H1 (cell line): ENCODE measurements around the gene CTSA. TPM values are rescaled to one million over a fixed set of nuclear protein-coding genes. Genes with fewer than 3 reads are reported as not detected.

Experiments used
- CTCF ChIA-PET: fragments of 300-600 bp; sonication (Branson Sonifier 250); formaldehyde crosslinking; loops from one replicate; lab custom pipeline; 2021; ENCODE audit not compliant: partially characterized antibody; lab: Charles Lee
- POLR2A ChIA-PET: fragments of 300-600 bp; sonication (Branson Sonifier 250); formaldehyde crosslinking; loops from one replicate; lab custom pipeline; 2021; ENCODE audit warnings: inconsistent platforms; ENCODE audit not compliant: partially characterized antibody; lab: Charles Lee
- DNase-seq, 2 experiments: peaks; one replicate each; pipeline versions ENCODE4 v3.0.0 to v3.0.0-alpha.2; 2010 to 2022; ENCODE audit warnings: low spot score in 2 of 2, low read depth in 1 of 2, mixed read lengths in 1 of 2
- FAIRE-seq: peaks from 2 replicates; lab custom pipeline; 2011; peaks lifted over from hg19 to GRCh38; lab: Jason Lieb, UNC
- H2AFZ ChIP-seq: 2 replicates; pipeline ENCODE4 v1.8.1; 2012; ENCODE audit warnings: low read length, inconsistent platforms
- H2AK5ac ChIP-seq: 2 replicates; pipeline ENCODE4 v1.6.1; 2013; ENCODE audit warnings: low read depth, low read length
- H2BK120ac ChIP-seq: replicated peaks from 2 replicates; pipeline ENCODE3; 2013; ENCODE audit warnings: low read depth, low read length, inconsistent platforms
- H2BK12ac ChIP-seq: 2 replicates; pipeline ENCODE4 v1.6.1; 2013; ENCODE audit warnings: low read depth, low read length
- H2BK15ac ChIP-seq: 2 replicates; pipeline ENCODE4 v1.6.1; 2013; ENCODE audit warnings: low read length
- H2BK20ac ChIP-seq: 2 replicates; pipeline ENCODE4 v1.6.1; 2013; ENCODE audit warnings: low read length
- H2BK5ac ChIP-seq: 2 replicates; pipeline ENCODE4 v1.6.1; 2013; ENCODE audit warnings: low read depth, low read length
- H3K14ac ChIP-seq: 2 replicates; pipeline ENCODE4 v1.6.1; 2013; ENCODE audit warnings: inconsistent platforms; ENCODE audit not compliant: insufficient read length
- H3K18ac ChIP-seq: 2 replicates; pipeline ENCODE4 v1.6.1; 2013; ENCODE audit warnings: low read length; ENCODE audit errors: extremely low read depth
- H3K23ac ChIP-seq: 2 replicates; pipeline ENCODE4 v1.6.1; 2013; ENCODE audit warnings: inconsistent platforms; ENCODE audit not compliant: insufficient read length
- H3K23me2 ChIP-seq: 2 replicates; pipeline ENCODE4 v1.6.1; 2013; ENCODE audit warnings: low read depth, low read length
- H3K27ac ChIP-seq: 2 replicates; pipeline ENCODE4 v1.6.1; 2011; ENCODE audit warnings: low read depth, low read length, inconsistent platforms
- H3K27me3 ChIP-seq, 4 experiments: replicated peaks in 1 of 4; 1 replicate in 1 of 4; 2 replicates in 3 of 4; pipeline versions ENCODE4 v1.6.1 to v1.8.1; 2011 to 2013; ENCODE audit warnings: low read length in 3 of 4, mild to moderate bottlenecking in 3 of 4, inconsistent platforms in 2 of 4, mixed read lengths in 2 of 4, moderate library complexity in 1 of 4; ENCODE audit not compliant: control insufficient read depth in 3 of 4, insufficient read depth in 3 of 4; ENCODE audit errors: extremely low read depth in 1 of 4
- H3K36me3 ChIP-seq, 4 experiments: 2 replicates each; pipeline versions ENCODE4 v1.6.1 to v1.8.1; 2011 to 2013; ENCODE audit warnings: mild to moderate bottlenecking in 4 of 4, low read length in 3 of 4, moderate library complexity in 2 of 4, control low read depth in 1 of 4, inconsistent platforms in 1 of 4; ENCODE audit not compliant: insufficient read depth in 4 of 4, control insufficient read depth in 2 of 4
- H3K4ac ChIP-seq: replicated peaks from 2 replicates; pipeline ENCODE3; 2013; ENCODE audit warnings: low read length, low read depth, mixed read lengths, inconsistent platforms; ENCODE audit not compliant: insufficient read length
- H3K4me1 ChIP-seq, 4 experiments: replicated peaks in 1 of 4; 1 replicate in 1 of 4; 2 replicates in 3 of 4; pipeline versions ENCODE4 v1.6.1 to v1.8.1; 2011 to 2013; ENCODE audit warnings: low read length in 3 of 4, inconsistent platforms in 2 of 4, mixed read lengths in 1 of 4; ENCODE audit not compliant: insufficient read depth in 4 of 4, control insufficient read depth in 3 of 4
- H3K4me2 ChIP-seq, 2 experiments: 2 replicates each; pipeline versions ENCODE4 v1.6.1 to v1.8.1; 2011 to 2013; ENCODE audit warnings: low read depth in 2 of 2, low read length in 2 of 2, control low read depth in 1 of 2, inconsistent platforms in 1 of 2, mild to moderate bottlenecking in 1 of 2; ENCODE audit not compliant: insufficient read depth in 1 of 2
- H3K4me3 ChIP-seq, 4 experiments: fragments of 200-600, 300-600 bp in 1 of 4; sonication (generic), shearing (Covaris generic), sonication (Bioruptor Twin) in 1 of 4; 2 replicates each; pipeline versions ENCODE4 v1.5.1 to v1.8.1; 2011 to 2016; ENCODE audit warnings: low read length in 4 of 4, low read depth in 3 of 4, control low read depth in 2 of 4, inconsistent platforms in 2 of 4, mild to moderate bottlenecking in 2 of 4, mixed read lengths in 1 of 4, moderate library complexity in 1 of 4; ENCODE audit not compliant: insufficient read depth in 2 of 4; ENCODE audit errors: extremely low read depth in 1 of 4
- H3K56ac ChIP-seq: replicated peaks from 2 replicates; pipeline ENCODE3; 2013; ENCODE audit warnings: low read depth, mild to moderate bottlenecking, mixed read lengths, low read length, inconsistent platforms; ENCODE audit not compliant: insufficient read length
- H3K79me1 ChIP-seq: 2 replicates; pipeline ENCODE4 v1.6.1; 2013; ENCODE audit warnings: low read depth, low read length, control low read depth
- H3K79me2 ChIP-seq, 2 experiments: 2 replicates each; pipeline versions ENCODE4 v1.6.1 to v1.8.1; 2012 to 2013; ENCODE audit warnings: low read length in 2 of 2, mild to moderate bottlenecking in 2 of 2, inconsistent platforms in 1 of 2; ENCODE audit not compliant: insufficient read depth in 2 of 2, control insufficient read depth in 1 of 2
- H3K9ac ChIP-seq, 4 experiments: replicated peaks in 1 of 4; 1 replicate in 1 of 4; 2 replicates in 3 of 4; pipeline versions ENCODE4 v1.6.1 to v1.8.1; 2011 to 2013; ENCODE audit warnings: low read depth in 3 of 4, low read length in 3 of 4, control low read depth in 2 of 4, mild to moderate bottlenecking in 2 of 4, moderate library complexity in 2 of 4, inconsistent platforms in 1 of 4; ENCODE audit errors: extremely low read depth in 1 of 4
- H3K9me3 ChIP-seq, 2 experiments: 2 replicates each; pipeline versions ENCODE4 v1.6.1 to v1.8.1; 2012 to 2013; ENCODE audit warnings: mild to moderate bottlenecking in 2 of 2, moderate library complexity in 2 of 2, control low read depth in 1 of 2, inconsistent platforms in 1 of 2, low read depth in 1 of 2, low read length in 1 of 2, mixed read lengths in 1 of 2; ENCODE audit not compliant: insufficient read depth in 2 of 2
- H4K20me1 ChIP-seq, 2 experiments: replicated peaks in 1 of 2; 2 replicates each; pipeline versions ENCODE3 to v1.8.1; 2011 to 2013; ENCODE audit warnings: inconsistent platforms in 2 of 2, low read length in 2 of 2, mild to moderate bottlenecking in 1 of 2; ENCODE audit not compliant: insufficient read depth in 2 of 2, control insufficient read depth in 1 of 2
- H4K5ac ChIP-seq: 2 replicates; pipeline ENCODE4 v1.6.1; 2013; ENCODE audit warnings: low read length, low read depth, mixed read lengths, inconsistent platforms; ENCODE audit not compliant: insufficient read length
- H4K8ac ChIP-seq: 2 replicates; pipeline ENCODE4 v1.8.0; 2013; ENCODE audit warnings: mild to moderate bottlenecking, moderate library complexity, low read length, inconsistent platforms; ENCODE audit not compliant: insufficient read depth; ENCODE audit errors: extremely low read depth
- H4K91ac ChIP-seq: replicated peaks from 2 replicates; pipeline ENCODE3; 2013; ENCODE audit warnings: low read length, mixed read lengths, inconsistent platforms; ENCODE audit not compliant: insufficient read length
- RAD21 ChIP-seq, 2 experiments: IDR thresholded peaks in 1 of 2; conservative IDR thresholded peaks in 1 of 2; 2 replicates each; pipeline ENCODE4 v1.6.1; 2011; ENCODE audit warnings: low read depth in 2 of 2, low read length in 2 of 2, improper control_type of control experiment in 1 of 2, inconsistent platforms in 1 of 2, mild to moderate bottlenecking in 1 of 2, moderate library complexity in 1 of 2
- TAF1 ChIP-seq: IDR thresholded peaks from 2 replicates; pipeline ENCODE4 v1.6.1; 2011; ENCODE audit warnings: mild to moderate bottlenecking, low read depth, low read length
- WGBS, 2 experiments: shearing (Covaris generic) in 1 of 2; methylation state at CpG; one replicate each; pipeline versions ENCODE4 v1.1.6 to v1.1.7; 2013 to 2015; ENCODE audit warnings: low lambda C conversion rate in 2 of 2, mixed read lengths in 2 of 2, inconsistent platforms in 1 of 2, low coverage in 1 of 2, missing lambda C conversion rate in 1 of 2; ENCODE audit not compliant: insufficient replicate concordance in 2 of 2, insufficient coverage in 1 of 2, insufficient read length in 1 of 2; ENCODE audit errors: extremely low coverage in 1 of 2, missing lambda C conversion rate in 1 of 2; 5-methylcytosine and 5-hydroxymethylcytosine counted together
- polyA plus RNA-seq, 7 experiments: library from polyadenylated mRNA; depleted of rRNA in 3 of 7; stranded (reverse) in 5 of 7; unstranded in 2 of 7; fragments of >200 nt in 5 of 7; fragments of 200-250 nt in 2 of 7; gene quantifications; 1 replicate in 5 of 7; 2 replicates in 1 of 7; 4 replicates in 1 of 7; pipeline versions ENCODE4 v1.2.1 to v1.2.3, GENCODE V29; 2011 to 2013; ENCODE audit warnings: missing spikeins in 2 of 7, mixed read lengths in 2 of 7
- total RNA-seq: library from RNA; stranded (reverse); fragmentation: NEBNext Ultra II Directional; extraction: Animal tissue kit (Norgen Biotek cat#: 25700); gene quantifications from 2 replicates; pipeline ENCODE4 v1.2.1, GENCODE V29; 2021

The CTSA gene
- total and polyA plus RNA-seq, 2 of the 8 experiments (the other 6 are each of a cell fraction or from before 2014, with no cell fraction given), result 49.7 to 74.0 TPM

GRCh38 chr20:45944965-45945677 lies 54.0 kb downstream of the CTSA start:
- no peak overlapping the region for H3K56ac ChIP-seq
- H3K79me2 ChIP-seq, result no peaks in the 10 kb centered on the region
- H3K27ac ChIP-seq, result no peak overlapping the region
- TF ChIP-seq TAF1, result no peak
- peak in 1 of 2 experiments; percentile 10; a peak in 1 of 4 replicates for TF ChIP-seq RAD21 (IDR thresholded peaks at IDR 0.05 in 1 of 2, conservative IDR thresholded peaks at IDR 0.05 in 1 of 2; ENCODE audit: low read depth in 2 of 2, low read length in 2 of 2)
- H3K36me3 ChIP-seq, result peaks cover 33 to 73% (median 64%) of the 10 kb centered on the region in 4 experiments
- H3K4me2 ChIP-seq, result no peak overlapping the region
- H2AK5ac ChIP-seq, result no peak overlapping the region
- H3K27me3 ChIP-seq, result no peaks in the 10 kb centered on the region; a peak in 1 of 7 replicates
- H3K23ac ChIP-seq, result no peak overlapping the region
- H4K20me1 ChIP-seq, result peaks cover 2 to 10% of the 10 kb centered on the region in 2 experiments
- no peaks in the 10 kb centered on the region for H3K4me1 ChIP-seq
- no peak overlapping the region for H2BK15ac ChIP-seq
- no peak overlapping the region for H3K9ac ChIP-seq
- no peak overlapping the region for H2BK120ac ChIP-seq
- no peak overlapping the region for H2BK20ac ChIP-seq
- no peak overlapping the region for H3K4me3 ChIP-seq
- no peaks in the 10 kb centered on the region for H3K23me2 ChIP-seq
- H3K4ac ChIP-seq, result no peak overlapping the region
- 94% methylated on average over 19 of the region's 19 CpGs; no CpG with 5 or more reads in 1 of the 2 experiments for WGBS, 2 experiments
- H2AFZ ChIP-seq, result no peak overlapping the region
- DNase-seq (no peak), FAIRE-seq (no peak)
- H2BK12ac ChIP-seq, result no peak overlapping the region
- H3K18ac ChIP-seq, result no peak overlapping the region
- H3K9me3 ChIP-seq, result no peaks in the 10 kb centered on the region
- H2BK5ac ChIP-seq, result no peak overlapping the region; the same call in 1 of the 2 replicates
- H3K79me1 ChIP-seq, result peaks cover 3% of the 10 kb centered on the region; the same call in 1 of the 2 replicates
- ChIA-PET CTCF (interaction anchor here (0.6 to 8.7 kb wide), 4 partner anchors 16 to 154 kb away, joined by 3 to 82 read pairs (median 22); no protein-coding TSS in a partner anchor), POLR2A (interaction anchor here (0.8 to 18.4 kb wide), 10 partner anchors 4 to 132 kb away, joined by 3 to 283 read pairs (median 6); partner anchors contain the start of genes CTSA, NEURL2, PCIF1 and PLTP)
- no peak overlapping the region for H4K8ac ChIP-seq
- no peak overlapping the region for H4K91ac ChIP-seq
- no peak overlapping the region for H4K5ac ChIP-seq
- no peak overlapping the region for H3K14ac ChIP-seq
